CD4-positive, alpha-beta T cell treated with Interleukin-2 at 100 ng/mL for 4 hours (primary cell): ENCODE measurements around the gene KCNIP1.
"Not testable (repeated sequence)": the region's sequence is repeated elsewhere in the genome, so short reads cannot be mapped to it uniquely, and the experiment has no call there.

Source experiments
- DNase-seq: peaks from one replicate; pipeline ENCODE4 v3.0.0-alpha.2; 2020; ENCODE audit warnings: low spot score

The KCNIP1 gene

DNA sequence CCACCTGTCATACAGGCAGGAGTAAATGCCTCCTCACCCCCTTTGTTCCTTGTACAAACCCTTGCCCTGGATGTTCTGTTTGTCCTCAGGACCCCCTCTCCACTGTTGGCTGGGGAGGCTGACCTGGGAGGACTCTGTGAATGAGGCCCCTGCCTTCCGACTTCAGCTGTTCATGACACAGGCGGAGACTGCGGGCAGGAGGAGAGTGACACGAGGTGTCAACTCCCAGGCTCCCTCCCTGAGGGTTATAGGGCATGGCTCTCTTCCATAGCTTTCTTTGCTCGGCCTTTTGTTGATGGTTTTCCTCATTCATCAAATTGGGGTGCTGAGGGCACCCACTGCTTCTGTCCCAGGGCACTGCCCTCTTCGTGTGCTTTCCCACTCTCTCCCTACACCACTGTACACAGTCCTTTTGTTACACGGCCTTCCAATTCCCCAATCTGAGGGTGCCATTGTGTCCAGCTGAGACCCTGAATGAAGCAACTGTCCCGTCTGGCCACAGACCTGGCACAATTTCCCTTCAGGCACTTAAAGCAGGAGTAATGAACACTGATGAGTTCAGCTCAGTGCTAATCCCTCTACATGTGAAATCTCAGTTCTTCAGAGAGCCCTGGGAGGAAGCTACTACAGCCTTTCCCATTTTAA, 33.8 kb downstream of the KCNIP1 start:
- DNase-seq = no peak

- no peak for DNase-seq
These were observed 34.3 kb downstream of the KCNIP1 start for GRCh38 chr5:170538096-170538465.

DNA sequence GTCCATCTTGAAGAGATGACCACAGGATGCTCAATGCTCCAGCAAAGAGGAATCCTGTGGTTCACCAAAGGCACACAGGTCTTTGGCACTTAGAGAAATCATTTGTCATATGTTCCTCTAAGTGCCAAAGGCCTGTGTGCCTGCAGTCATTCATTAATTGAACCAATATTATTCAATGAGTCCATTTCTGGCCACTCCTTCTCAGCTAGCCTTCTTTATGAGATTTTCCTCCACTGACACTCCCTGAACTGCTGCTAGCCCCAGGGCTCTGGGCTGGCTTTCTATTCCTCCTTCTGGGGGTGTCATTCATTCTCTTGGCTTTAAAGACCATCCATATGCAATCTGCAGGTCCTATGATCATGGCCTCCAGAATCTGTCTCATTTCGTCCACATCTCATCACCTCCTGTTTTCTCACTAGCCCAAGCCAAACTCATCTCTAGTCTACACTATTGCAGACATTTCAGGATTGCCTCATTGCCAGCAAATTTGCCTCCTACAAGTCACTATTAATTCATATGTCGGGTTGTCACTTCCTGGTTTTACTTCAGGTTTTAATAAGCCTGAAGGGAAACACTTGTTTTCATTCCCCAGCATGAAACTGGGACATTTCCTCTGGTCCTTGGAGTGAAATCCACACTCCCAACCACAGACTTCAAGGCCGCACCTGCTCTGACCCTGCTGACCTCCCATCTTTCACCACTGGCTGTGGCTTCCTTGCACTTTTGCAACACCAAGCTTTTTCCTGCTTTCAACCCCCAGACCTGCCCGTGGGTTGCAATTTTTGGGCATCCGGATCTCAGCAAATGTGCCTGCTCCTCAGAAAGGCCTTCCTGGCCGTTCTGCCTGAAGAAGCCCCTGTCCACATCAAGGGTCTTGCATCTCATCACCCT, 35.1 kb downstream of the KCNIP1 start:
- DNase-seq = no peak

DNA sequence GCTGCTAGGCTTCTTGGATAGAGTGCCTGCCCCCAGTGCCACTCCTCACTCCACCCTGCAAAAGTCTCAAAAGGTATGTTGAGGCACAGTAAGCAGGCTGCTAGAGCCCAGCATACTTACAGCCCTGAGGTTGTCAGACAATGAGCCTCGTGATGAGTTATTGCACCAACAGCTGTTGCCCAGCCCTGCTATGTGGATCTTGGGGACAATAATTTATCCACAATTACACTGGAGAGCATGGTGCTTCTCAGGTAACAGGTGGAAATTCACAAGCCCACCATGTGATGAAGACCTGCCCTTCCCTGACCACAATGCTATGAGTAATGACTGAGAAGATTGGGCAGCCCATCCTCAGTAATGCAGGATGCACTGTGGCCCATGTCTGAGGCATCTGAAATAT, 36.5 kb downstream of the KCNIP1 start:
- no peak for DNase-seq

DNA sequence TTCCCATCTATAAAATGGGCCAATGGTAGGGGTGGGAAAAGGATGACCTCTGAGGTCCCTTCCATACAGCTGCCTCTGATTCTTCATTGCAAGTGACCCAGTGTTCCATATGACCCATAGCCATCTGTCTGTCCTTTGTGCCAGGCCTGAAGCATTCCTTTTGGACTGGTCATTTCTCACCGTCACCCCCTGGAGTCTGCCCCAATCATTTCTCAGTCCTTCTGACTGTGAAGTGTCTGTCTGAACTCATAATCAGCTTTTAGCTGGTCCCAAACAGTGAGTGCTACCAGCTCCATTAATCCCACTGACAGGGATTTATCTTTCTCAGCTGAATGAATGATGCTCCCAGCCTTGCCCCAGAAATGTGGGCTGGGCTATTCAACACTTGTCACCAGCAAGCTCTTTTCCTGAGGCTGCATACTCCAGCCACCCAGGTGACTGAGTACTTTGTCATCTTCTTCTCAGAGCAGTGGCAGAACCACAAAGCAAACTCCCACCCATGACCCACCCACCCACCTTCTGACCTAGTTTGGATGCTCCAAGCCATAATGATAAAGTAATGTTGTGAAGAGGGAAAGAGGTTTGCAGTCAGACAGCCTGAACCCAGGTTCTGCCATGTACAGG, 37.4 kb downstream of the KCNIP1 start:
- no peak for DNase-seq

GRCh38 chr5:170542691-170543293, 39.0 kb downstream of the KCNIP1 start:
- no peak for DNase-seq

- no peak for DNase-seq
These were observed 41.5 kb downstream of the KCNIP1 start for GRCh38 chr5:170545313-170545712.

- DNase-seq = no peak
These were observed 42.0 kb downstream of the KCNIP1 start for GRCh38 chr5:170545811-170546210.

DNA sequence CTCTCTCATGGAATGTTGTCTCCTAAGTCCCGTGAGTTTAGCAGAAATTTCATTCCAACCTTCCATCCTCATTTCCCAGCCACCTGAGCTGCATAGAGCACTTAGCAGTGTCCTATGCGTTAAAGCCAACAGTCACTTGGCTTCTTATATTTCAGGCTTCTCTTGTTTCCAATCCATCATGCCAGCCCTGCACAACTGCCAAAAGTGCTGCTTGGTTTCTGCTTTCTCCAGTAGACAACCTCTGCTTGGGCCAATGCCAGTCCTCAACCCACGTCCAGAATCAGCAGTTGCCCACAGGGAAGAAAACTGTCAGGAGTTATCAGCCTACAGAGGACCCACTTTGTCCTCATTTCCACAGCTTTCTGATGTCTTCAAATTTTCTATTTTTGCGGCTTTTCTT, 42.5 kb downstream of the KCNIP1 start:
- no peak for DNase-seq

DNA sequence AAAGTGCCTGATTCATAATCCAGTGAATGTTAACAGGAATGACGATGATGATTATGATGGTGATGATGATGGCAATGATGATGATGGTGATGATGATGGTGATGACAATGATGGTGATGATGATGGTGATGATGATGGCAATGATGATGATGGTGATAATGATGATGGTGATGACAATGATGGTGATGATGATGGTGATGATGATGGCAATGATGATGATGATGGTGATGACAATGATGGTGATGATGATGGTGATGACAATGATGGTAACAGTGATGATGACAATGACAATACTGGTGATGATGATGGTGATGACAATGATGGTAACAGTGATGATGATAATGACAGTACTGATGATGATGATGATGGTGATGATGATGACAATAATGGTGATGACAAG, 46.6 kb downstream of the KCNIP1 start:
- DNase-seq = not testable (repeated sequence)

DNA sequence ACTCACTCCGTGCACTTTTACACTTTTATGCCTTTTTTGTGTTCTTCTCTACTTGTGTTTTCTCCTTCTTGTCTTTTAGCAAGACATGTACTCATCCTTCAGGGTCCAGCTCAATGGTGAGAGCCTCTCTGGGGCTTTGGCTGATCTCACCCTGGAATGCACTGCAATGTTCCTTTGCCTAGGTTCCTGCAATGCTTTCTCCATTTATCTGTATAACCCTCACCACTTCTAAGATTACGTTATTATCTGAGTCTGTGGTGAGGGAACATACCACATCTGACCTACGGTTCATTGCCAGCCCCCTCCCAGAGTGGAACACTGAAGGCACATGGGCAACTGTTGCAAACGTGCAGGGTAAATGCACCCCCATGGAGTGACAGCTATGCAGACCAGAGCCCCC, 47.3 kb downstream of the KCNIP1 start:
- DNase-seq = no peak

DNA sequence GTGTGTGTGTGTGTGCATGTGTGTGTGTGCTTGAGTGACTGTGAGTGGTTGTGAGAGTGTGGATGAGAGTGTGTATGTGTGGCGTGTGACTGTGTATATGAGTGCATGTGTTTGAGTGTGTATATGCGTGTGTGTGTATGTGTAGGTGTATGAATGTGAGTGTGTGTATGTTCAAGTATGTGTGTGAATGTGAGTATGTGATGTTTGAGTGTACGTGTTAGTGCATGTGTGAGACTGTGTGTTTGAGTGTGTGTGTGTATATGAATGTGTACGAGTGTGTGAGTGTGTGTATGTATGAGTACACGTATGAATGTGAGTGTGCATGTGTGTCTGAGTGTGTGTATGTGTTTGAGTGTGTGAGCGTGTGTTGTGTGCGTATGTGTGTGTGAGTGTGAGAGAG, 47.8 kb downstream of the KCNIP1 start:
- no peak for DNase-seq

DNA sequence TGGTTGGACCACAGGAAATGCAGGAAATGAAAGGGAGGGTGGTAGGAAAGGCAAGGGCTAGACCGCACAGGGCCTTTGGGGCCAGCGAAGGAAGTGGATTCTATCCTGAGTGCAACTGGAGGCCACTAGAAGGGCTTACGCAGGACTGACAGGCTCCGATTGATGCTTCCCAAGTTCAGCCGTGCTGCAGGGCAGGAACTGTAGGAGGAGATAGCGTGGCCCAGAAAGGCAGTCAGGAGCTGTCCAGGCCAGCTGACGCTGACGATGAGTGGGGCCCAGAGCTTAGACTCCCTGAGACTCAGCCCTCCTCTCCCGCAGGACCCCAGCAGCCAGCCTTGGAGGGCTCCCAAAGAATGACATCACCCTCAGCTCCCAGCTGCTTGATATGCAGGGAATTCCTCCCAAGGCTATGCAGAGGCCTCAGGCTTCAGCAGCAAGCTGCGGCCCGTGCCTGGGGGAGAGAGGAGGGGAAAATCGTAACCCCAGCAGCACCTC, 48.8 kb downstream of the KCNIP1 start:
- DNase-seq = no peak

DNA sequence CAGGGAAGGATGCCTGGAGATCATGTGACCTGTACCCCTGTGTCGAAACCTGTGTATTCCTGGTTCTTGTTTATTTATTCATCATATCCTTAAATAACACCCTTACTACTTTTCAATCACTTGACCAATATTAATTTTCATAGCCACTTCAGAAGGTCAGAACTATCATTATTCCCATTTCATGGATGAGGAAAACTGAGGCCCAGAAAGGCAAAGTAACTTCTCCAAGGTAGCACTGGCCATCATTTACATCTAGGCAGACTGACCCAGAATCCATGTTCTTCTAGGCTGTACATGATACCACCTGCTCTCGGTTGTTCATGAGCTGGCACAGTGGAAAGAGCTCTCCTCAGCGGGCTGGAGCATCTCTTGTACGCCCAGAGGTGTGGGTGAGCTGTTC, 49.4 kb downstream of the KCNIP1 start:
- no peak for DNase-seq

GRCh38 chr5:170554521-170555267, 50.9 kb downstream of the KCNIP1 start:
- no peak for DNase-seq

DNA sequence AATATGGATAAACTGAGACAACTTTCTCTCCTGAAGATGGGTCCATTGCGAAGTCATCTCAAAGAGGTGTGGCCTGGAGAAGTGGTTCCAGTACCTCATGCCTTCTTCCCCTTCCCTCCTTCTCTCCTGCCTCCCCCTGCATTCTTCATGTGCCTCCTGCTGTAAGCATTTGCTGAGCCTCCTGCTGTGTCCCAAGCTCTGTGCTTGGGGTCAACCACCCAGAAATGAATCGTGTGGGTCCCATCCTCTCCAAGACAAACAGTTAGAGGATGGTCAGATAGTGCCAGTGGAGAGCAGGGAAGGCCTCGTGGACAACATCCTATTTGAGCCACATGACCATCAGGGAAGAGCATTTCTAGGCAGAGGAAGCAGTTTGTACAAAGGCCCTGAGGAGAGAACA, 53.5 kb downstream of the KCNIP1 start:
- no peak for DNase-seq

DNA sequence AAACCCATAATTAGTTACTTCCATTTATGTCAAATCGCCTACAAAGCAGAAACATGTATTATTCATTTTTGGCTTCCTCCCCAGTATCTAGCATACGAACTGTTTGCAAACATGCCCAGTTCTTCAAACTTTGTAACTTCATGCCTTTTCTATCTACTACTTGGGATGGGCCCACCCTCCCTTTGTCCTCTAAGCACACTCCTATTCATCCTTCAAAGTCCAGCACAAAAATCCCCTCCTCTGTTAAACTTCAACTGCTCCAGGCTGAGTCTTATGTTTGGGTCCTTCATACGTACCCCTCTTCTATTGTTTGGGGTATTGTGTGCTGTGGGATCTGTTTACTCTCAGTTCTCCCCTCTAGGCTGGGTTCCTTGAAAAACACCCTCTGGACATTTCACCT, 55.5 kb downstream of the KCNIP1 start:
- no peak for DNase-seq

DNA sequence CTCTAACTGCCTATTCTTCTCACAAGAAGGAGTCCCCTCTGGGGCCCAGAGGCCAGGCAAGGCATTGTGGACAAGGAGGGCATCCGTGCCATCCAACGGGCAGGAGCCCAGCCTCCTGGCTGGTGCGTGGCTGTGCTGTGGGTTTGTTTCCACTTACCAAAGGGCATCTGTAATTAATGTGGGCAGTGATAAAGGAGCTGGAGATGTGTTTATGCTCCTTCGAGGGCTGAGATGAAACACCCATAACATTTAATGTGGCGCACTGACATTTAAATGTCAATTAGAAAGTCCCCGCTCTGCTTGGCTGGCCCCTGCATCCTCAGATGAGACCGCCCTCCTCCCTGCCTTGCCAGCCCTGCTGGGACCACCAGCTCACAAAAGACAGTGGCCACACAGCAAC, 57.1 kb downstream of the KCNIP1 start:
- no peak for DNase-seq

- no peak for DNase-seq
These were observed 58.5 kb downstream of the KCNIP1 start for GRCh38 chr5:170562166-170562874.

DNA sequence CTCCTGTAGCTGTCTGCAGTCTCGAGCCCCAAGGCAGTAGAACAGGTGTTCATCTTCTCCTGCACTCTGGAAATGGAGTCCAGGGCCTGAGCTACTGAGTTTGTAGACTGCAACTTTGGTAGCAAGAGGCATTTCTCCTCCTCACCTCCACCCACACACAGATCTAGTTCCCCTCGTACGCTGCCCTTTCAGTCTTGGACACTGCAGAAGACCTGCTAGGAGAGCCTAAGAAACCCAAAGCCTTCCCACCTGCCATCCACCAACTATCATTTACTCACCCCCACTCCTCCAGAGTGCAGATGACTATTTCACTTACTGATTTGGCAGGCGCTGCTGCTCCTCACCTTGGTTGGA, 59.0 kb downstream of the KCNIP1 start:
- no peak for DNase-seq

GRCh38 chr5:170563824-170564567, 60.2 kb downstream of the KCNIP1 start:
- DNase-seq = no peak
